ENCODE data around the gene LANCL3. TPM values are rescaled to one million over a fixed set of nuclear protein-coding genes. Genes with fewer than 3 reads are reported as not detected.

LANCL3 gene
- total RNA-seq, 4 donors from 2014 or later: 1.8 to 3.2 (median 2.5) TPM

GRCh38 chrX:37652589-37653231 lies 81.2 kb downstream of the LANCL3 start:
- WGBS: 80% methylated on average over 8 of the region's 8 CpGs
- no peaks in the 10 kb centered on the region for H3K4me1 ChIP-seq
- no peak overlapping the region for H3K4me3 ChIP-seq
- DNase-seq (ENCODE audit: low spot score in 2 of 2): no peak
- no peak overlapping the region for H3K27ac ChIP-seq
- no peaks in the 10 kb centered on the region for H3K27me3 ChIP-seq
- H3K9me3 ChIP-seq: no peaks in the 10 kb centered on the region
- TF ChIP-seq POLR2A (IDR thresholded peaks at IDR 0.05) (no peak), POLR2AphosphoS5 (IDR thresholded peaks at IDR 0.05) (no peak), CTCF (IDR thresholded peaks at IDR 0.05) (no peak), EP300 (IDR thresholded peaks at IDR 0.05) (no peak)
- H3K36me3 ChIP-seq: no peaks in the 10 kb centered on the region

- Histone ChIP-seq H3K36me3 (no peaks in the 10 kb centered on the region), H3K9me3 (no peaks in the 10 kb centered on the region), H3K27me3 (no peaks in the 10 kb centered on the region), H3K4me1 (no peaks in the 10 kb centered on the region), H3K4me3 (no peak overlapping the region), H3K27ac (no peak overlapping the region)
- TF ChIP-seq POLR2A (IDR thresholded peaks at IDR 0.05) (no peak), CTCF (IDR thresholded peaks at IDR 0.05) (no peak), EP300 (IDR thresholded peaks at IDR 0.05) (no peak), POLR2AphosphoS5 (IDR thresholded peaks at IDR 0.05) (no peak)
- WGBS: 74% methylated on average over 1 of the region's 1 CpG
- no peak for DNase-seq (ENCODE audit: low spot score in 2 of 2)
Observed at GRCh38 chrX:37653397-37654085, 82.1 kb downstream of the LANCL3 start.

- TF ChIP-seq POLR2AphosphoS5 (IDR thresholded peaks at IDR 0.05) (no peak), CTCF (IDR thresholded peaks at IDR 0.05) (no peak), POLR2A (IDR thresholded peaks at IDR 0.05) (no peak), EP300 (IDR thresholded peaks at IDR 0.05) (no peak)
- DNase-seq (ENCODE audit: low spot score in 2 of 2): no peak
- H3K9me3 ChIP-seq: no peaks in the 10 kb centered on the region
- 62% methylated on average over 4 of the region's 4 CpGs for WGBS
- H3K27me3 ChIP-seq: no peaks in the 10 kb centered on the region
- no peaks in the 10 kb centered on the region for H3K4me1 ChIP-seq
- H3K27ac ChIP-seq: no peak overlapping the region
- no peaks in the 10 kb centered on the region for H3K36me3 ChIP-seq
- H3K4me3 ChIP-seq: no peak overlapping the region
Observed at GRCh38 chrX:37658343-37659030, 87.0 kb downstream of the LANCL3 start.

- TF ChIP-seq CTCF (IDR thresholded peaks at IDR 0.05) (no peak), POLR2AphosphoS5 (IDR thresholded peaks at IDR 0.05) (no peak), POLR2A (IDR thresholded peaks at IDR 0.05) (no peak), EP300 (IDR thresholded peaks at IDR 0.05) (no peak)
- H3K27me3 ChIP-seq: no peaks in the 10 kb centered on the region
- WGBS: 82% methylated on average over 1 of the region's 1 CpG
- H3K4me3 ChIP-seq: no peak overlapping the region
- H3K4me1 ChIP-seq: no peaks in the 10 kb centered on the region
- H3K27ac ChIP-seq: no peak overlapping the region
- H3K36me3 ChIP-seq: no peaks in the 10 kb centered on the region
- no peak for DNase-seq (ENCODE audit: low spot score in 2 of 2)
- no peaks in the 10 kb centered on the region for H3K9me3 ChIP-seq
Observed at GRCh38 chrX:37659047-37659446, 87.6 kb downstream of the LANCL3 start.

- no peaks in the 10 kb centered on the region for H3K4me1 ChIP-seq
- 86% methylated on average over 4 of the region's 4 CpGs for WGBS
Observed at GRCh38 chrX:37662181-37662580, 90.7 kb downstream of the LANCL3 start.

More at GRCh38 chrX:37662181-37662580, 90.7 kb downstream of the LANCL3 start:
- TF ChIP-seq CTCF (IDR thresholded peaks at IDR 0.05) (no peak), POLR2AphosphoS5 (IDR thresholded peaks at IDR 0.05) (no peak), POLR2A (IDR thresholded peaks at IDR 0.05) (no peak), EP300 (IDR thresholded peaks at IDR 0.05) (no peak)
- Histone ChIP-seq H3K36me3 (no peaks in the 10 kb centered on the region), H3K27ac (no peak overlapping the region), H3K27me3 (no peaks in the 10 kb centered on the region), H3K4me3 (no peak overlapping the region), H3K9me3 (no peaks in the 10 kb centered on the region)
- no peak for DNase-seq (ENCODE audit: low spot score in 2 of 2)

Data from suprapubic skin (tissue), 4 donors.